ENCODE measurements around the gene MMAA.
A peak's percentile ranks its signal among the peaks of the same experiment; 100 is the strongest.
"Not testable (repeated sequence)": the region's sequence is repeated elsewhere in the genome, so short reads cannot be mapped to it uniquely, and the experiment has no call there.

The MMAA gene

DNA sequence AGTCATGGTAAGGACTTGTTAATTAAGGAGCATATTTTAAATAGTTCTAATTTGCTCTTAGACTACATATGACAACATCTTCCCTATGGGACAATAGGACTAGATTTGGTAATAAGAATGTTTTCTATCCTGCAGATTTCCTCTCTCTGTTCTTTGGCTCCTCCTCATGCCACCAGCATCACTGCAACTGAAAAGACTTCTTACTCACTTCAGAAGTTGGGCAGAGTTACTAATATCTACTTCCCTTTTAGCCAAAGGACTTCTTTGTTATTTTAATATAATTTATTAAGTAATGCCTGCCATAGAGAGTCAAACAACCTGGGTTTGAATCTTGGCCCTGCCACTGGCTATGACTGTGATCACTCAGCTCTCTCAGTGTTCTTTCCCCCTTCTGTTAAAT, 16.4 kb downstream of the MMAA start:
- H3K27me3 ChIP-seq (ENCODE audit: insufficient read depth, low read length, poor library complexity, severe bottlenecking), result no peaks in the 10 kb centered on the region
- peak overlapping the region; percentile 32 for H3K4me3 ChIP-seq (ENCODE audit: low read length, poor library complexity, severe bottlenecking)
- H3K36me3 ChIP-seq (ENCODE audit: insufficient read depth, low read length), result no peaks in the 10 kb centered on the region
- H3K4me2 ChIP-seq (ENCODE audit: low read depth, low read length, poor library complexity, severe bottlenecking), result peak overlapping the region; percentile 57
- no peaks in the 10 kb centered on the region for H3K9me3 ChIP-seq (ENCODE audit: insufficient read depth, low read depth, low read length)
- peaks cover 28% of the 10 kb centered on the region for H3K4me1 ChIP-seq (ENCODE audit: insufficient read depth, low read length, poor library complexity, severe bottlenecking)
- H3K79me2 ChIP-seq (ENCODE audit: insufficient read depth, low read length), result no peaks in the 10 kb centered on the region
- no peaks in the 10 kb centered on the region for H3K9me2 ChIP-seq (replicated peaks; ENCODE audit: low read depth, low read length)
- no peak for TF ChIP-seq EZH2phosphoT487 (IDR thresholded peaks at IDR 0.05; ENCODE audit: borderline replicate concordance)
- TF ChIP-seq, protein P1, sequence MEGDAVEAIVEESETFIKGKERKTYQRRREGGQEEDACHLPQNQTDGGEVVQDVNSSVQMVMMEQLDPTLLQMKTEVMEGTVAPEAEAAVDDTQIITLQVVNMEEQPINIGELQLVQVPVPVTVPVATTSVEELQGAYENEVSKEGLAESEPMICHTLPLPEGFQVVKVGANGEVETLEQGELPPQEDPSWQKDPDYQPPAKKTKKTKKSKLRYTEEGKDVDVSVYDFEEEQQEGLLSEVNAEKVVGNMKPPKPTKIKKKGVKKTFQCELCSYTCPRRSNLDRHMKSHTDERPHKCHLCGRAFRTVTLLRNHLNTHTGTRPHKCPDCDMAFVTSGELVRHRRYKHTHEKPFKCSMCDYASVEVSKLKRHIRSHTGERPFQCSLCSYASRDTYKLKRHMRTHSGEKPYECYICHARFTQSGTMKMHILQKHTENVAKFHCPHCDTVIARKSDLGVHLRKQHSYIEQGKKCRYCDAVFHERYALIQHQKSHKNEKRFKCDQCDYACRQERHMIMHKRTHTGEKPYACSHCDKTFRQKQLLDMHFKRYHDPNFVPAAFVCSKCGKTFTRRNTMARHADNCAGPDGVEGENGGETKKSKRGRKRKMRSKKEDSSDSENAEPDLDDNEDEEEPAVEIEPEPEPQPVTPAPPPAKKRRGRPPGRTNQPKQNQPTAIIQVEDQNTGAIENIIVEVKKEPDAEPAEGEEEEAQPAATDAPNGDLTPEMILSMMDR (conservative IDR thresholded peaks at IDR 0.05; ENCODE audit: low read length), result no peak
- H2AFZ ChIP-seq (ENCODE audit: low read length), result peak overlapping the region; percentile 42
- H4K20me1 ChIP-seq (ENCODE audit: insufficient read depth, low read length, poor library complexity, severe bottlenecking), result no peaks in the 10 kb centered on the region
- peak overlapping the region; percentile 7 for H3K9ac ChIP-seq (ENCODE audit: low read depth, low read length, poor library complexity, severe bottlenecking)
- no peaks in the 10 kb centered on the region for H3F3A ChIP-seq (ENCODE audit: low read depth)

GRCh38 chr4:145639186-145639698, 20.1 kb downstream of the MMAA start:
- TF ChIP-seq EZH2phosphoT487 (IDR thresholded peaks at IDR 0.05; ENCODE audit: borderline replicate concordance), result no peak
- TF ChIP-seq, protein P1 (conservative IDR thresholded peaks at IDR 0.05; ENCODE audit: low read length), result no peak
- Histone ChIP-seq H4K20me1 (ENCODE audit: insufficient read depth, low read length, poor library complexity, severe bottlenecking) (no peaks in the 10 kb centered on the region), H3K27me3 (ENCODE audit: insufficient read depth, low read length, poor library complexity, severe bottlenecking) (no peaks in the 10 kb centered on the region), H3K36me3 (ENCODE audit: insufficient read depth, low read length) (no peaks in the 10 kb centered on the region), H3F3A (ENCODE audit: low read depth) (no peaks in the 10 kb centered on the region), H3K9me2 (replicated peaks; ENCODE audit: low read depth, low read length) (no peaks in the 10 kb centered on the region), H3K4me2 (ENCODE audit: low read depth, low read length, poor library complexity, severe bottlenecking) (peak overlapping the region; percentile 23), H3K9me3 (ENCODE audit: insufficient read depth, low read depth, low read length) (no peaks in the 10 kb centered on the region), H3K4me3 (ENCODE audit: low read length, poor library complexity, severe bottlenecking) (no peak overlapping the region), H3K79me2 (ENCODE audit: insufficient read depth, low read length) (no peaks in the 10 kb centered on the region), H3K9ac (ENCODE audit: low read depth, low read length, poor library complexity, severe bottlenecking) (no peak overlapping the region), H2AFZ (ENCODE audit: low read length) (0 out of 2 replicates have a peak overlapping the region, but pooled peaks have one; percentile 45), H3K4me1 (ENCODE audit: insufficient read depth, low read length, poor library complexity, severe bottlenecking) (peaks cover 28% of the 10 kb centered on the region)

DNA sequence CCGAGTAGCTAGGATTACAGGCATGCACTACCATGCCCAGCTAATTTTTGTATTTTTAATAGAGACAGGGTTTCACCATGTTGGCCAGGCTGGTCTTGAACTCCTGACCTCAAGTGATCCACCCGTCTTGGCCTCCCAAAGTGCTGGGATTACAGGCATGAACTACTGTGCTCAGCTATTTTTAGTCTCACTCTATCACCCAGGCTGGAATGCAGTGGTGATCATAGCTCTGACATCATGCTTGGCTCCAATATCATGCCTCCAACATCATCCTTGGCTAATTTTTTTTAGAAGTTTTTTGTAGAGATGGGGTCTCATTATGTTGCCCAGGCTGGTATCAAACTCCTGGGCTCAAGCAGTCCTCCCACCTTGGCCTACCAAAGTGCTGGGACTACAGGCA, 21.1 kb downstream of the MMAA start:
- H4K20me1 ChIP-seq (ENCODE audit: insufficient read depth, low read length, poor library complexity, severe bottlenecking); H3K4me3 ChIP-seq (ENCODE audit: low read length, poor library complexity, severe bottlenecking); H3K36me3 ChIP-seq (ENCODE audit: insufficient read depth, low read length); H3K79me2 ChIP-seq (ENCODE audit: insufficient read depth, low read length); H3K9me2 ChIP-seq (replicated peaks; ENCODE audit: low read depth, low read length); H3K4me2 ChIP-seq (ENCODE audit: low read depth, low read length, poor library complexity, severe bottlenecking); H3F3A ChIP-seq (ENCODE audit: low read depth); H3K9ac ChIP-seq (ENCODE audit: low read depth, low read length, poor library complexity, severe bottlenecking); H2AFZ ChIP-seq (ENCODE audit: low read length); H3K27me3 ChIP-seq (ENCODE audit: insufficient read depth, low read length, poor library complexity, severe bottlenecking); H3K9me3 ChIP-seq (ENCODE audit: insufficient read depth, low read depth, low read length): not testable (repeated sequence)
- peaks cover 20% of the 10 kb centered on the region for H3K4me1 ChIP-seq (ENCODE audit: insufficient read depth, low read length, poor library complexity, severe bottlenecking)

DNA sequence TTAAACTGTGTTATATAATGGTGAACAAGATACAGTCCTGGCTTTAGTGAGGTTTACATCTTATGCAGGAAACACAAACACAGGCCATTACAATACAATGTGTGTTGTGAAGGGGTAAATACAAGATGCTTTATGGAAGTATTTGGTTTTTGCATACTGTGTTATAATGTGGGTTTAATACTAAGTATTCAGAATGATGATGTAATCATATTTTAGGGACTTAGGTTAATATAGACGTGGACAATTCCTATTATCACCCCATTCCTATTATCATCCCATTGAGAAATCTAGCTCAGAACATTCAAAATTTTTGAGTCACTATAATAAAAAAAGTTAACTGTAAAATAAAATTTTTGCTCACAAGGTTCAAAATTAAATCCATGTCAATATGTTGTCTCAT, 24.1 kb downstream of the MMAA start:
- Histone ChIP-seq H2AFZ (ENCODE audit: low read length) (no peak overlapping the region), H3K9ac (ENCODE audit: low read depth, low read length, poor library complexity, severe bottlenecking) (no peak overlapping the region), H4K20me1 (ENCODE audit: insufficient read depth, low read length, poor library complexity, severe bottlenecking) (no peaks in the 10 kb centered on the region), H3K4me3 (ENCODE audit: low read length, poor library complexity, severe bottlenecking) (no peak overlapping the region), H3K36me3 (ENCODE audit: insufficient read depth, low read length) (no peaks in the 10 kb centered on the region), H3F3A (ENCODE audit: low read depth) (no peaks in the 10 kb centered on the region), H3K9me3 (ENCODE audit: insufficient read depth, low read depth, low read length) (no peaks in the 10 kb centered on the region), H3K27me3 (ENCODE audit: insufficient read depth, low read length, poor library complexity, severe bottlenecking) (no peaks in the 10 kb centered on the region), H3K9me2 (replicated peaks; ENCODE audit: low read depth, low read length) (no peaks in the 10 kb centered on the region), H3K79me2 (ENCODE audit: insufficient read depth, low read length) (no peaks in the 10 kb centered on the region), H3K4me1 (ENCODE audit: insufficient read depth, low read length, poor library complexity, severe bottlenecking) (peaks cover 6% of the 10 kb centered on the region), H3K4me2 (ENCODE audit: low read depth, low read length, poor library complexity, severe bottlenecking) (no peak overlapping the region)
- TF ChIP-seq, protein P1 (conservative IDR thresholded peaks at IDR 0.05; ENCODE audit: low read length), result no peak

Measured in Loucy (cell line).